ENCODE measurements around the gene SCNM1.
A peak's percentile ranks its signal among the peaks of the same experiment; 100 is the strongest.
"Not testable (repeated sequence)": the region's sequence is repeated elsewhere in the genome, so short reads cannot be mapped to it uniquely, and the experiment has no call there.

Gene SCNM1

GRCh38 chr1:151193304-151193703 lies 27.4 kb downstream of the SCNM1 start:
- DNase-seq (ENCODE audit: low read depth) = no peak

DNA sequence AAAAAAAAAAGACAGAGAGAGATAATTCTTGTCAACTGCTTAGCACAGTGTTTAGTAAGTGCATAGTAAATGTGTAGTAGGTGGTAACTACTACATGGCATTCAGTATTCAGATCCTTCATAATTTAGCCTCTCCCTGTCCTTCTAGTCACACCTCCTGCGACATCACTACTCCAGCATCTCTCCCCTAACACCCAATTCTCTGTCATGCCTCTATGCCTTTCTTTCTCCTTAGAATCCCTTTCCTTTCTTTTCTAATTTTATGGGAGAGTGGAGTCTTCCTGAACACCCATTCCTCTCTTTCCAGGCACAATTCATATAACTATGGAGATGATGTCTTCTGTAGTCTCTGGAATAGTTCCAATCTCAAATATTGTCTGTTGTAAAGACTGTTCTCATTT lies 27.9 kb downstream of the SCNM1 start:
- DNase-seq (ENCODE audit: low read depth) = no peak

GRCh38 chr1:151194894-151195594 lies 29.1 kb downstream of the SCNM1 start:
- DNase-seq (ENCODE audit: low read depth) = not testable (repeated sequence)

DNA sequence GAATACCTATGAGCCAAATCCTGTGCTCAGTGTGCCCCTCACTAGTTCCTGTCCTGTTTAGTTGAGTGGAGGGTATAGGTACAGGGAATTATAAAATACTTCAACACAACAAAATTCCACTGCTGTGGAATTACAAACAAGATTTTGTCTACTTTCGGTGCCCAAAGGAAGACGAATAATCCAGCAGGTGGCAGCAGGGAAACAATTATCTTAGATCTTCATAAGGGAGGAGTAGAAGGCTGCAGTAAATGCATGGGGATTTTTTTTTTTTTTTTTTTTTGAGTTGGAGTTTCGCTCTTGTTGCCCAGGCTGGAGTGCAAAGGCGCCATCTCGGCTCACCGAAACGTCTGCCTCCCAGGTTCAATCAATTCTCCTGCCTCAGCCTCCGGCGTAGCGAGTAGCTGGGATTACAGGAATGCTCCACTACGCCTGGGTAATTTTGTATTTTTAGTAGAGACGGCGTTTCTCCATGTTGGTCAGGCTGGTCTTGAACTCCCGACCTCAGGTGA lies 30.4 kb downstream of the SCNM1 start:
- DNase-seq (ENCODE audit: low read depth) = no peak

GRCh38 chr1:151197863-151198253 lies 31.9 kb downstream of the SCNM1 start:
- DNase-seq (ENCODE audit: low read depth) = no peak

DNA sequence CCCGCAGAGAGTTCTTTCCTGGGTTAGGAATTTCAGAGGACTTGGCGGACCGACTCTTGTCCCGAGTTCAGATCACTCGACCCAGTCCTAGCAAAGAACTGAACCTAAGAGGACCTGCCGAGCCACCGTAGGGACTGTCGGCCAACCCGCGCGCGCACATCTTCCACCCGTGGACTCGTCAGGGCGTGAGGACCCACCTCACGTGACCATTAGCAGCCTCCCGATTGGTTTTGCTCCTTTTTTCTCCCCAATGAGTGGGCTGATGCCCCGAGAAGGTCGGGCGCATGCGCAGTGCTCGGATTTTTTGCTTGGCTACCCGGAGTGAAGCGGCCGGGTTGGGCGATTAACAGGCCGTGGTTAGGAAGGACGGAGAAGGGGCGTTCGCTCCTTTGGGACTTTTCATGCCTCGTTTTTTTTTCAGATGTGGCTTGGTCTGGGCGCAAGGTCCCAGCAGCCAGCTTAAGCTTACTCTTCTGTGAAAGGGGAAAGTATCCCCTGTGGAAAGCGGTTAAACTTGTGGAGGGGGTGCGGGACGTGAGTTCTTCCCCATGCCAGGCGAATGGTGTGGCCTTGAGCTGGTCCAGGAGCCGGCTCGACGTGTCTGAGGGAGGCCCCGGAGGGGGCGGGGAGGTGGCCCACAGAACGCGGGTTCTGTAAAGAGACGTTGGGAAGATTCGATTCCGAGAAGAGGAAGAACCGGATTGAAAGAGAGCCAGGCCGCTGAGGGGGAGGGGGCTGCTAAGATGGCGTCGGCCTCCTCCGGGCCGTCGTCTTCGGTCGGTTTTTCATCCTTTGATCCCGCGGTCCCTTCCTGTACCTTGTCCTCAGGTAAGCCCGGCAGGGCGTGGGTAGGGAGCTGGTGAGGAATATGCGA lies 32.5 kb downstream of the SCNM1 start, which contains the start of gene PIP5K1A:
TSS of gene PIP5K1A (plus strand) at position 299 of the 874 bp plus-strand sequence. CDS start at position 744, 445 bp downstream.
- peak; percentile 99 for DNase-seq (ENCODE audit: low read depth)

DNA sequence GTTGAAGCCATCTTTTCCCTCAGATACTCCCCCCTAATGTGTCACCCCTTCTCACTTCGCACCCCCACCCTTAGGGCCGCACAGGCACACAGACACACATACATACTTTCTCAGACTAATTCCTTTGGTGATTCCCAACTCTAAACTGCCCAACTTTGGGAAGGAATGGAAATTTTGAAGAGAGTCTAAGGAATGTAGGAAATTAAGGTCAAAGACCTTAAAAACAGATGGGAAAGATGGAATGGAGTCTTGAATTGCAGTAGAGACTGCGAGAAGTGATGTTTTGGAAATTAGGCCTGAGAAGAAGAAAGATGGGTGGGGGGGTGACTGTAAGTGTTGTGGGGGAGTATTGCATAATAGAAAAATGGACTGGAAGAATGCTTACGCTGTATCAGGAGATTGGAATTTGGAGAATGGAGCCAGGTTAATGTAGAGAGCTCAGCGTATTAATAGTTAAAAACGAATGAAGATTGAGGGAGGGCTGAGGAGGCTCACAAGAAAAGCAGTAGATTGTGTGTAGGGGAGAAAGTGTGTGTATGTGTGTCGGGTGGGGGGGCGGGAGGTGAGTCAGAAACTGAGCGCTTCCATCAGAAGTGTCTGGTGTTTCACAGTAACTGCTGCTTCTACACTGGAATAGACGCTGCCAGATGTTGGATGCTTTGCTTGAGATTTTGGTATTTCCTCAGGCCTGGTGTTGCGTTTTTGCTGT lies 34.1 kb downstream of the SCNM1 start:
- DNase-seq (ENCODE audit: low read depth) = no peak

GRCh38 chr1:151205381-151205965 lies 39.5 kb downstream of the SCNM1 start:
- DNase-seq (ENCODE audit: low read depth) = not testable (repeated sequence)

- DNase-seq (ENCODE audit: low read depth) = no peak
Measured at GRCh38 chr1:151210830-151211229, 44.9 kb downstream of the SCNM1 start.

DNA sequence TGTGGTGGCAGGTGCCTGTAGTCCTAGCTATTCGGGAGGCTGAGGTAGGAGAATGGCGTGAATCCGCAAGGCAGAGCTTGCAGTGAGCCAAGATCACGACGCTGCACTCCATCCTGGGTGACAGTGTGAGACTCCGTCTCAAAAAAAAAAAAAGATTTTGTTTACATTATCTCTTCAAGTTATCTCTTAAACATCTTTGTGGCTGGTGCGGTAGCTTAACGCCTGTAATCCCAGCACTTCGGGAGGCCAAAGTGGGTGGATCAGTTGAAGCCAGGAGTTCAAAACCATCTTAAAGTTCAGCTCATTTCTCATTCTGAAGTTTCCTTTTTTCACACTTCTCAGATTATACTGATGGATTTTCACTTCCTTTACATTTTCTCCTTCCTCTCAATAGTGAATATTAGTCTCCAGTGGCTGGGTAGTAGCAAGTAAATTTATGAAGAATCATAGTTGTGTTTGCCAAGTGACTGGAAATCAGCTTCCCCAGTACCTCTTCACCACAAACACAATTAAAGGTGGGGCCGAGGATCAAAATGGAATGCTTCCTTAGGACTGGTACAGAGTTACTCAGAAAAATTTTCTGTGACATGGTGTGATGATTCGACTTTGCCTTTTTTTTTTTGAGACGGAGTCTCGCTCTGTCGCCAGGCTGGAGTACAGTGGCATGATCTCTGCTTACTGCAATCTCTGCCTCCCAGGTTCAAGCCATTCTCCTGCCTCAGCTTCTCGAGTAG lies 46.2 kb downstream of the SCNM1 start:
- no peak for DNase-seq (ENCODE audit: low read depth)

DNA sequence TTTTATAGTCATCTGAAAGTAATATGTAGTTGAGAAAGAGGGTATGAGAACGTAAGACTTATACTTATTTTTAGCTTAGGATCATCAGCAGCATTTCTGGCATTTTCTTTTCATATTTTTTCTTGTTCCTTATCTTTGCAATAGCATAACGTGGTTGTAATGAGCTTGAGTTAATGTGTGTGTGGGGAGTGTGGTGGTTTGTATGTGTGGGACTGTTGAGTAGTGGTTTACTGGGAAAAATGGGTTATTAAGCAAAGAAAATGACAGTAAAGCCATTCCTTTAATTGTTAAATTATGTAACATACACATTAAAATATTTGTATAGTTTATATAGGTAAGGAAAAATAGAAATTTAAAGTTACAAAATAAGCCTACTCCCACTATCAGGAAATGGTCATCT lies 47.6 kb downstream of the SCNM1 start:
- DNase-seq (ENCODE audit: low read depth) = no peak
